K562 (cell line): ENCODE data around the gene GMDS.

Experiments used
- HNRNPLL ChIP-seq: fragments of 200-400 bp; formaldehyde crosslinking; IDR thresholded peaks from 2 replicates; pipeline ENCODE4 v1.6.1; 2017; ENCODE audit warnings: low read length, low read depth, mild to moderate bottlenecking; ENCODE audit not compliant: poor library complexity, severe bottlenecking
- POLR2AphosphoS5 ChIP-seq: IDR thresholded peaks from 2 replicates; pipeline ENCODE4 v1.6.1; 2011; ENCODE audit warnings: mild to moderate bottlenecking, low read depth, low read length, moderate library complexity; ENCODE audit not compliant: control insufficient read depth, insufficient read depth
- THAP7 ChIP-seq: fragments of 250-450 bp; sonication (Bioruptor Pico); IDR thresholded peaks from 2 replicates; pipeline ENCODE4 v1.5.0; 2021

- TF ChIP-seq HNRNPLL (no peak), THAP7 (CRISPR knock-in tag) (no peak), POLR2AphosphoS5 (no peak)
These were observed 497.9 kb downstream of the GMDS start for GRCh38 chr6:1747531-1747930.
